Ureter (tissue), 1 donor: ENCODE data around the gene RAB3IP. TPM values are rescaled to one million over a fixed set of nuclear protein-coding genes. Genes with fewer than 3 reads are reported as not detected.
"Not testable (repeated sequence)": the region's sequence is repeated elsewhere in the genome, so short reads cannot be mapped to it uniquely, and the experiment has no call there.

Source experiments
- DNase-seq: peaks from one replicate; pipeline ENCODE4 v3.0.0-alpha.2; 2020; ENCODE audit warnings: low spot score
- total RNA-seq: library from RNA; stranded (reverse); gene quantifications from one replicate; pipeline ENCODE4 v1.2.4, GENCODE V29; 2023
- donor health status: DM: yes; HTN: yes; CAD: no.

RAB3IP gene
- total RNA-seq, 1 donor from 2014 or later, result 19.4 TPM

DNA sequence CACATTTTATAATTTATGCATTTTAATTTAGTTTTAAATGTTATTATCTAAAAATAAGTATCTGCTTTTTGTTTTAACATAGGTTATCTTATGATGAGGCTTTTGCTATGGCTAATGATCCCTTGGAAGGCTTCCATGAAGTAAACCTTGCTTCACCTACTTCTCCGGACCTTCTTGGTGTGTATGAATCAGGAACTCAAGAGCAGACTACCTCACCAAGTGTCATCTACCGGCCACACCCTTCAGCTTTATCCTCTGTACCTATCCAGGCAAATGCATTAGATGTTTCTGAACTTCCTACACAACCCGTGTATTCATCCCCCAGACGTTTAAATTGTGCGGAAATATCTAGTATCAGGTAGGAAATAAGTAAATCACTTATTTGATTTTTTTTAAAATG is 16.6 kb downstream of the RAB3IP start:
- DNase-seq, result no peak

DNA sequence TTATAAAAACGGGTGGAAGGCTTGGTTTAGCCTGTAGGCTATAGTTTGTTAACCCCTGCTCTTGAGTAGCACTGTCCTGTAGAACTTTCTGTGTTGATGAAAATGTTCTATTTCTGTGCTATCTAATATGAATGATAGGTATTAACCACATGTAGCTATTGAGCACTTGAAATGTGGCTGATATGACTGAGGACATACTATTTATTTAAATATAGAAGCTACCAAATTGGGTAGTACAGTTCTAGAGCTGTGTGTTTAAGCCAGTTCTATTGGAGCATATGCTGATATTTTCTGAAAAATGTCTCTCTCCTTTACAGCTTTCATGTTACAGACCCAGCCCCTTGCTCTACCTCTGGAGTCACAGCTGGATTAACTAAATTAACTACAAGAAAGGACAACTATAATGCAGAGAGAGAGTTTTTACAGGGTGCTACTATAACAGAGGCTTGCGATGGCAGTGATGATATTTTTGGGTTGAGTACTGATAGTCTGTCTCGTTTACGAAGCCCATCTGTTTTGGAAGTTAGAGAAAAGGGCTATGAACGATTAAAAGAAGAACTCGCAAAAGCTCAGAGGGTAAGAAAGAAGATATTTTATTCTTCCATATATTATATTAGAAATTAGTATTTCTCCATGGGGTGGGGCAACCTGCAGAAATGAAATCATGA is 17.6 kb downstream of the RAB3IP start:
- no peak for DNase-seq

DNA sequence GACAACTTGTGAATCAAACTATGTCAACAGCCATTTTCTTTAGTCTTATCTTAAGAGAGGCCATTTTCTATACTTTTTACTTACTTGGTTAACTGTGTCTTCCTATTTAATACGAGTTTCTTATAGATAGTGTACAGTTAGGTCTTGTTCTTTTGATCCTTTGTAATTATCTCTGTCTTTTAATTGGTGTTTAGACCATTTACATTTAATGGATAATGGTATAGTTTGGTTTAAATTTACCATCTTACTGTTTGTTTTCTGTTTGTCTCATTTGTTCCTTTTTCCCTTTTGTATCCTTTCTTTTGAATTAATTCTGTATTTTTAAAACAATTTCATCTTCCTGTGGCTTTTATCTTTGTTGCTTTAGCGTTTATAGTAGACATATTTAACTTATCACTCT is 19.4 kb downstream of the RAB3IP start:
- no peak for DNase-seq

DNA sequence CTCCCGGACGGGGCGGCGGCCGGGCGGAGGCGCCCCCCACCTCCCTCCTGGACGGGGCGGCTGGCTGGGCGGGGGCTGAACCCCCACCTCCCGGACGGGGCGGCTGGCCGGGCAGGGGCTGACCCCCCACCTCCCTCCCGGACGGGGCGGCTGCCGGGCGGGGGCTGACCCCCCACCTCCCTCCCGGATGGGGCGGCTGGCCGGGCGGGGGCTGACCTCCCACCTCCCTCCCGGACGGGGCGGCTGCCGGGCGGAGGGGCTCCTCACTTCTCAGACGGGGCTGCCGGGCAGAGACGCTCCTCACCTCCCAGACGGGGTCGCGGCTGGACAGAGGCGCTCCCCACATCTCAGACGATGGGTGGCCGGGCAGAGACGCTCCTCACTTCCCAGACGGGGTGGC is 20.9 kb downstream of the RAB3IP start:
- not testable (repeated sequence) for DNase-seq

GRCh38 chr12:69765515-69765914 is 26.9 kb downstream of the RAB3IP start:
- DNase-seq, result no peak

- DNase-seq, result no peak
These were observed 27.6 kb downstream of the RAB3IP start for GRCh38 chr12:69766260-69766659.

DNA sequence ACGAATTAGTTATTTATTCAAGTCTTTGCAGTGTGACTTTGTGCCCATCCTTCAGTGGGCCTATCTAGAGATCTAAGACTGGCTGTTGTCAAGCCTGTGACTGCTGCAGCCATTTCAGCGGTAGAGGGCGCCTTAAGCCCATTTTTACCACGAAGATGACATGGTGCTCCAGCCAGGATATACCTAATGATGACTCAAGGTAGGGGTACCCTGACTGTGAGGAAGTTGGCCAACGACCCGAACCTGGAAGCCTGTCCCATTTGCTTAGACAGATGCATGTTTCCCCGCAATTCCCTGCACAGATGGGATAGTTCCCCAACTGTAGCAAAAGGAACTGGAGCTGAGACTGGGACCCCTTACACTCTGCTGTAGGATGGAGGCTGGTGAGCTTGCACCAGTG is 41.3 kb downstream of the RAB3IP start:
- no peak for DNase-seq

DNA sequence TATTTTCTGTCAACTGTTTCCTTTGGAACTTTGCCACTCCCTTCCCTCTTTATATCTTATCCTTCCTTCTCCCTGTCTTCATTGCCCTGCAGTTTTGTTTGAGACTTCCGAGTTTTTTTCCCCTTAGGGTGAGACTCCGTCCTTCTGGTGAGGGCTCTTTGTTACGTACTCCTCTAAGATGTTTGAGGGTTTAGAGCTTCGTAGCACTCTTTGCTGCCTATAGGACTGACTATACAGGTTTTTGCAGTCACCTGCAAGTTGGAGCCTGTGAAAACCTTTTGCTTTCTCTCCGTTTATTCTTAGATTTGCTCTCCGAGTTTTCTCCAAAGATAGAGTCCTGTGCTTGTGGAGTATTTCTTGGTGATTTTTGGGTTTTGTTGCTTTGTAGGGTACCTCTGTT is 44.7 kb downstream of the RAB3IP start:
- DNase-seq, result no peak

DNA sequence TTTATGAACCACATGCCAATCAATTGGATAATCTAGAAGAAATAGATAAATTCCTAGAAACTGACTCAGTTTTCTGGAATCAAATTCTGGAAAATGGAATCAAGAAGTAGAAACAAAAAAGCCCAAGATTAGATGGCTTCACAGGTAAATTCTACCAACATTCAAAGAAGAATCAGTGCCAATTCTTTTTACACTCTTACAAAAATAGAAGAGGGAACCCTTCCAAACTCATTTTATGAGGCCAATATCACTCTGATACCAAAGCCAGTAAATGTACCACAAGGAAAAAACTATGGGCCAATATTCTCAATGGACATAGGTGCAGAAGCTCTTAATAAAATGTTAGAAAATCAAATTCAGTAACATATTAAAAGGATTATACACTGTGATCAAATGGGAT is 50.7 kb downstream of the RAB3IP start:
- DNase-seq, result no peak

GRCh38 chr12:69792533-69792932 is 53.9 kb downstream of the RAB3IP start:
- DNase-seq, result no peak

DNA sequence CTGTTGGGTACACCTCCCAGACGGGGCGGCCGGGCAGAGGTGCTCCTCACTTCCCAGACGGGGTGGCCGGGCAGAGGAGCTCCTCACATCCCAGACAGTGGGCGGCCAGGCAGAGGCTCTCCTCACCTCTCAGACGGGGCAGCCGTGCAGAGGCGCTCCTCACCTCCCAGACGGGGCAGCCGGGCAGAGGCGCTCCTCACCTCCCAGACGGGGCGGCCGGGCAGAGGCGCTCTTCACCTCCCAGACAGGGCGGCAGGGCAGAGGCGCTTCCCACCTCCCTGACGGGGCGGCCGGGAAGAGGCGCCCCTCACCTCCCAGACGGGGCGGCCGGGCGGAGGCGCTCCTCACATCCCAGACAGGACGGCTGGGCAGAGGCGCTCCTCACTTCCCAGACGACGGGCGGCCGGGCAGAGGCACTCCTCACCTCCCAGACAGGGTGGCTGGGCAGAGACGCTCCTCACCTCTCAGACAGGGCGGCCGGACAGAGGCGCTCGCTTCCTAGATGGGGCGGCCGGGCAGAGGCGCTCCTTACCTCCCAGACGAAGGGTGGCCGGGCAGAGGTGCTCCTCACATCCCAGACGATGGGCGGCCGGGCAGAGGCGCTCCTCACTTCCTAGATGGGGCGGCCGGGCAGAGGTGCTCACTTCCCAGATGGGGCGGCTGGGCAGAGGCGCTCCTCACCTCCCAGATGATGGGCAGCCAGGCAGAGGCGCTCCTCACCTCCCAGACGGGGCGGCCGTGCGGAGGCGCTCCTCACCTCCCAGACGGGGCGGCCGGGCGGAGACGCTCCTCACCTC is 68.6 kb downstream of the RAB3IP start:
- not testable (repeated sequence) for DNase-seq

GRCh38 chr12:69810870-69811498 is 72.3 kb downstream of the RAB3IP start:
- no peak for DNase-seq

DNA sequence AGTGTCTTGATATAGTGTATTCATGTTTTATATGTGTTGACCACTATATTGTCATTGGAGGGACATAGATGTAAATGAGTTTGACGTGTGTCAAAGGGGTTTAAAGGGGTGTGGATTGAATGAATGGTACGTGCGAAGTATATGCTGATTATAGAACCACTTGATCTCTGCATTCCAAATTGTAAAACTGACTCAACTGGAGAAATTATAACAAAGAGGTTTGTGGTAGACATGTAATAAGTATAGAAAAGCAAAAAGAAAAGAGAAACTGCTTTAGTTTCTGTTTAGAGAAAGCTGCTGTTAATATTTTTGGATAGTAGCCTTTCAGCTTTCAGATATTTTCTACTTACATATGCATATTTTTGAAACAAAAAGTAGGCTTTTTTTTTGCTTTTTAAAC is 77.4 kb downstream of the RAB3IP start:
- no peak for DNase-seq

DNA sequence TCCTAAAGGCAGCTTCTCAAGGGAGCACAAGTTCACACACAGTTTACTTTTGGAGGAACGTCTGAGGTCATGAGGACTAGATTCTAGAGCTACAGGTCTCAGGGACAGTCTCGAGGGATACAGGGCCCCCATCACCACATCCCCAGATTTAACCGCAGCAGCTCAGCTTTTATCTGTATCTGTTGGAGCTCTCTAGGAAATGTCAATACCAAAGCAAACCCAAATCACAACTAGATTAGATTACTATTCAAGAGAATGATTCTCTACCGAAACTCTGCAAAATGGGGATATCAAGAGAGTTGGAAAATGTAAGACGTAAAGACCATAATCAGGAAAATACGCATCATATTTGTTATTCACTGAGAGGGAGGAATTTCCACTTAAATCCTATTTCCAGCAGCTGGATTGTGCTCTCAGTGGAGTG is 82.4 kb downstream of the RAB3IP start:
- no peak for DNase-seq

- DNase-seq, result no peak
These were observed 82.9 kb downstream of the RAB3IP start for GRCh38 chr12:69821456-69822159.

GRCh38 chr12:69822201-69822860 is 83.7 kb downstream of the RAB3IP start:
- DNase-seq, result no peak

GRCh38 chr12:69824028-69824427 is 85.4 kb downstream of the RAB3IP start:
- no peak for DNase-seq

DNA sequence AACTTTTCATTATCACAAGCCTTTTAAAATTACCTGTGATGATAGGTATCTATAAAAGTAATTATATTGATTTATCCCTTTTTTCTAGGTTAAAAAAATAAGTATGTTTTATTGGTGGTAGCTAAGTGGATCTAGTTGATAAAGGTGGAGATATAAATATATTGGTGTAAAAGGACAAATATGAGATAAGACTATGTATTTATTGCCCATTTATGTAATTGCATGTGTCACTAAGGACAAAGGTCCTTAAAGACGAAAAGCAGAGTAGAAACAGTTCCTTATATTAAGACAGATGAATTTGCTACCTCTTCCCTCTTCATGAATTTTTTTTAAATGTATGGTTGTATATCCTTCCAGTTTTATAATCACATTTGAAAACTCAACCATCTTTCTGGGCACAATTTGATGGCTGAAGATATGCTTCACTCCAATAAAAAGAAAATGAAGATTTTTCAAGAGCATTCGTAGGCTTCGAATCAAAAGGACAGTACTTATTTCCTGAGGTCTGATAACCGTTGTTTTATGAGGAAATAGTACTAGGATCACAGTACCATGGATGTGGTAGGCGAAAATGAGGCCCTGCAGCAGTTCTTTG is 86.4 kb downstream of the RAB3IP start, which contains the start of gene MYRFL:
Gene MYRFL (plus strand): TSS at position 262 of the 595 bp plus-strand sequence. CDS start 291 bp downstream, at position 553.
- DNase-seq, result no peak

- DNase-seq, result no peak
These were observed 90.2 kb downstream of the RAB3IP start for GRCh38 chr12:69828897-69829296.

- no peak for DNase-seq
These were observed 95.0 kb downstream of the RAB3IP start for GRCh38 chr12:69833696-69834095.

GRCh38 chr12:69834147-69834546 is 95.5 kb downstream of the RAB3IP start:
- no peak for DNase-seq
